NB4 (cell line): ENCODE results near the gene B9D2.

ENCODE experiments used
- POLR2A ChIP-seq: IDR thresholded peaks from 2 replicates; pipeline ENCODE4 v1.6.1; 2011; ENCODE audit warnings: mild to moderate bottlenecking; ENCODE audit not compliant: insufficient read length; ENCODE audit errors: extremely low read depth
- TF ChIP-seq, protein P1 (sequence below): IDR thresholded peaks from one replicate; pipeline ENCODE4 v1.5.1; 2012; ENCODE audit warnings: low read depth, low read length

DNA sequence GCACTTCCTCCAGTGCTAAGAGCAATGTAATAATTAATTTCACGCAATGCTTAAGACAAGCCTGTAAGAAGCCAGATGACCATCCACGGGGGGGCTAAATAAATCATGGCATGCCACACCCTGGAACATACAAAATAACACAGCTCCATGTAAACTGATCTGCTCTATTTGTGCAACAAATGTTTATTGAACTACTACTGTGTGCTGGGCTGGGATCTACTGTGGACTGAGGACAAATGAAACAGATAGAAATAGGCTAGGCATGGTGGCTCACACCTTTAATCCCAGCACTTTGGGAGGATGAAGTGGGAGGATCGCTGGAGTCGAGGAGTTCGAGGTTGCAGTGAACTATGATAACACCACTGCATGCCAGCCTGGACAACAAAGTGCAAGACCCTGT is 31.5 kb downstream of the B9D2 start:
- no peak for TF ChIP-seq POLR2A
- TF ChIP-seq, protein P1, sequence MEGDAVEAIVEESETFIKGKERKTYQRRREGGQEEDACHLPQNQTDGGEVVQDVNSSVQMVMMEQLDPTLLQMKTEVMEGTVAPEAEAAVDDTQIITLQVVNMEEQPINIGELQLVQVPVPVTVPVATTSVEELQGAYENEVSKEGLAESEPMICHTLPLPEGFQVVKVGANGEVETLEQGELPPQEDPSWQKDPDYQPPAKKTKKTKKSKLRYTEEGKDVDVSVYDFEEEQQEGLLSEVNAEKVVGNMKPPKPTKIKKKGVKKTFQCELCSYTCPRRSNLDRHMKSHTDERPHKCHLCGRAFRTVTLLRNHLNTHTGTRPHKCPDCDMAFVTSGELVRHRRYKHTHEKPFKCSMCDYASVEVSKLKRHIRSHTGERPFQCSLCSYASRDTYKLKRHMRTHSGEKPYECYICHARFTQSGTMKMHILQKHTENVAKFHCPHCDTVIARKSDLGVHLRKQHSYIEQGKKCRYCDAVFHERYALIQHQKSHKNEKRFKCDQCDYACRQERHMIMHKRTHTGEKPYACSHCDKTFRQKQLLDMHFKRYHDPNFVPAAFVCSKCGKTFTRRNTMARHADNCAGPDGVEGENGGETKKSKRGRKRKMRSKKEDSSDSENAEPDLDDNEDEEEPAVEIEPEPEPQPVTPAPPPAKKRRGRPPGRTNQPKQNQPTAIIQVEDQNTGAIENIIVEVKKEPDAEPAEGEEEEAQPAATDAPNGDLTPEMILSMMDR, result no peak
